Stimulated activated CD4-positive, alpha-beta T cell treated with anti-CD3 and anti-CD28 coated beads, Interleukin-2, amount 100 ng/mL, for 48 hours (primary cell): ENCODE results near the gene ITPR1.

ENCODE experiments used
- DNase-seq, 2 donors: peaks; one replicate each; pipeline ENCODE4 v3.0.0-alpha.2; 2020

Gene ITPR1

DNA sequence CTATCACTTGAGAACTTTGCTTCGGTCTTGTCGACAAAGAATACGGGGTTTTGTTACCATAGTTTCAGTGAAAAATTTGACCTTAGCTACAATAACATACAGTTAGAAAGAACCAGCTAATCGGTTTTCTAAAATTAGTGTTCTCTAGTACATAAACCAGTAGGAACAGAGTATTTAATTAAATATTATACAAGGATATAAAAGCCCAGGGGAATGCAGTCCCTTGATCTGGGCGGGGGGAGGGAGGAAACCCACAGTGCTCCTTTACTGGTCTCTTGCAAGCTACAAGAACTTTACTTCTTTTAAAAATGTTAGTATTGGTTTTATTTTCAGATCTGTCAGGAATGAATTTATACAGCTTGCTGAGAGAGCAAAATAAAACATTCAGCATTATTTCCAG lies 41.8 kb downstream of the ITPR1 start:
- no peak for DNase-seq

DNA sequence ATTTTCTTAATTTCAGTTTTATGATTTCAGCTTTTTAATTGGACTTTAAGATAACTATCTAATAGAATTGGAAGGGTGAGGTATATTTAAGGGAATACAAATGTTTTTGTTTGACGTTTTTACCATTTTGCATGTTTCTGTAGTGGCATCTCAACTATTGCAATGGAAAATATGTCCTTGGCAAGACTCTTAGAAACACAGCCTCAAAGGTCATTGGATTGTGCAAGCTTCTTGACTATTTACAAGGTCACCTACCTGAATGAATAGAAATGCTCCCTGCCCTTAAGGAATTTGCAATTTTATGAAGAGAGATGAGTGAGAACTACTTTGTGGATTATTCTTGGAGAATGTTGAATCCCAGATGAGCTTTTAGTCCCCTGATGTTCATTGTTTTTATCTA lies 43.1 kb downstream of the ITPR1 start:
- DNase-seq: no peak

DNA sequence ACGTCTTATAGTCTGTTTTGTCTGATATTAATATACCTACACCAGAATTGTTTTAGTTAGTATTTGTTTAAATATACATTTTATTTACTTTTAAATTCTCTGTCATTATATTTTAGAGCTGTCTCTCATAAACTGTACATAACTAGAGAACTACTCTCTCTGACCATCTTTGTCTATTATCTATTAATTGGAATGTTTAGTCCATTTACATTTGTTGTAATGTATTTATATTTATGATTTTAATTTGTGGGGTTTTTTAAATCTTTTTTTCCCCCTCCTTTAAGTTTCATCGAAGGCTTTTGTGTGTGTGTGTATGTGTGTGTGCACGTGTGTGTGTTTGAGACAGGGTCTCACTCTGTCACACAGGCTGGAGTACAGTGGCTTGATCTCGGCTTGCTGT lies 47.1 kb downstream of the ITPR1 start:
- no peak for DNase-seq

DNA sequence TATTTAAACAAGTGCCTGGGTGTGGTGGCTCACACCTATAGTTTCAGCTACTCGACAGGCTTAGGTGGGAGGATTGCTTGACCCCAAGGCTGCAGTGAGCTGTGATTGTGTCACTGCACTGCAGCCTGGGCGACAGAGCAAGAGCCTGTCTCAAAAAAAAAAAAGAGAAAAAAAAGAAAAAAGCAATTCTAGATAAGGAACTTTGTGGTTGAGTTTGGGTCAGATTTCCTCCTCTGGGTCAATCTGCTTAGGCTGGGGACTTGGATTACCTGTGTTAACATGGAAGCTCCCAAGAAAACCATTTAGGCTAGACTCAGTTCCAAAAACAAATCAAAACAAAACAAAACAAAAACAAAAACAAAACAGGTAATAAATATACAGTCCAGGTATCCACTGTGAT lies 50.0 kb downstream of the ITPR1 start:
- DNase-seq: no peak

DNA sequence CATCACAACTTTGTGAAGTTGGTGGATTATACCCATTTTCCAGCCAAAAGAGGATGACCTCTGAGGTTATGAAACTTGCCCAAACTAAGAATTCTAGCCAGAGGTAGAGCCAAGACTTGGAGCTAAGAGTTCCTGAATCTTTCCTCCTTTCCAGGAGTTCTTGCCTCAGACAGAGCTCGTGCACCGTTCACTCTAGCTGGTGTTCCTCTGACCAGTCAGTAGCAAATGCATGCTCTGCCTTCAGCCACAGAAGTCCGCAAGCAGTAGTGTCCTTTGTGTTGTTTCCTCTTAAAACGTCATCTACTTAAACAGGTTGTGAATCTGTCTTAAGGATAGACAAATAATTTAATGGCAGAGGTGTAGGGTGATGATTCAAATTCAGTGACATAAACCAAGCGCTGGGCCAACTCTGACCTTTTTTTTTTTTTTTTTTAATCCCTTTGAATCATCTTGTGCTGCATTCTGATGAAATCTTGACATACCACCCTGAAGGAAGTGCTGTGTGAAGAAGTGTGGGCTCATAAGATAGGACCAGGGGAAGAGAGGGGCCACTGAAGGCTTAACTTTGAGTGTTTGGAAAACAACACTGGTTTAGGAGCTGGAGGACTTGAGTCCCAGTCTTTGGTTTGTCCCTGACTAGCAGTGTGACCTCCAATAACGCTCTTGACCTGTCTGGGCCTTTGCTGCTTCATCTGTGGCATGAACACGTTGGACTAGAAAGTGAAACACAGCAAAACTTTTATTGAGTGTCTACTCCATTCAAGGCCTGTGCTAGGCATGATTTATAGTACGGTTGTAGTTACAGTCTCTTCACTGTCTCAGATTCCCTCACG lies 53.4 kb downstream of the ITPR1 start:
- DNase-seq: no peak

DNA sequence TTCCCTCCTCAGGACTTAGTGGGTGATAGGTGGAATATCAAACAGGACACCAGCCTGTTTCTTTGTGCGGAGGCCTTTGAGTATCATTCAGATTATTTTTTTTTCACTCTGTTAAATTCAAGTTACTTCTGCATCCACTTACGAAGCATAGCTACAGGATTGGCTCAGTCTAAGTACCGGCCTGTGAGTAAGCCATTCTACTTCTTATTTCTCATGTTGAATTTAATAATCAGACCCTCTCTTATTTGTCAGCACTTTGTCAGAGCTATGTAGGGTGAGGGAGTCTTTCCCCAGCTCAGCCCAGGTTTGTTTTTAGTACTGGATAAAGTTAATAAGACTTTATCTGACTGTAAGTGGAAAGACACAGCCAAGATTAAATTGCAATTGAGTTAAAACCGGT lies 54.7 kb downstream of the ITPR1 start:
- DNase-seq: no peak

DNA sequence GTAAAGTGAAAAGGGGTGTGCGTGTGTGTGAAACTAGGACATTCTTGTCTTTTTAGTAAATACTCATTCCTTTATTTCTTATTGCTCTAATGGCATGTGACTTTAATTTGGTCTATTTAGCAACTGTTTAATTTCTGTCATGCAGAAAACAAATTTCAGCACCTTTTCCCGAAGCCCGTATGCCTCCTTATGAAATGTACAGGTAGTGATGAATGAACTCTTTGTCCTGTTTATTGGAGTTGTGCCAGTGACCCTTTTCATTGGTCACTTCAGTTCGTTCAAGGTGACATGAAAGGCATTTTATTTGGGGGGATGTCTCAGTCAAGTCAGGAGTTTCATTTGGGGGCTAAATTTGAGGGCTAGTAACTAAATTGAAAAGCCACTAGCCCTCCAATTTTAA lies 55.2 kb downstream of the ITPR1 start:
- no peak for DNase-seq

DNA sequence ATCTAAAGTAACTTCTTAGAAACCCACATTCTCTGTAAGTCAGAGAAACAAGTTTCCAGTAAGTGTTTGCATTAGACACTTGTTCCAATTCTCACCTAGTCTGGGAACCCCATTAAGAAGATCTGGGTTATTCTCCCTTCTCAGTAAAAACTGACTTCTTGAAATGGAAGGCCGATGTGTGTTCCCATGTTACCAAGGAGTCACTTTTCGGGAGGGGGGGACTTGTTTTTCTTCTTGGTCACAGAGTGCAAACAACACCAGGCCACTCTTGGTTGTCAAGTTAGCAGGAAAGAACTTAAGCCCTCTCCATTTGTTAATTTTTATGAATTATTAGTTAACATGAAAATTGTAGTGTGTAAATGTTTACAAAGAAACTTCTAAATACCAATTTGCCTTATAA lies 55.6 kb downstream of the ITPR1 start:
- no peak for DNase-seq

DNA sequence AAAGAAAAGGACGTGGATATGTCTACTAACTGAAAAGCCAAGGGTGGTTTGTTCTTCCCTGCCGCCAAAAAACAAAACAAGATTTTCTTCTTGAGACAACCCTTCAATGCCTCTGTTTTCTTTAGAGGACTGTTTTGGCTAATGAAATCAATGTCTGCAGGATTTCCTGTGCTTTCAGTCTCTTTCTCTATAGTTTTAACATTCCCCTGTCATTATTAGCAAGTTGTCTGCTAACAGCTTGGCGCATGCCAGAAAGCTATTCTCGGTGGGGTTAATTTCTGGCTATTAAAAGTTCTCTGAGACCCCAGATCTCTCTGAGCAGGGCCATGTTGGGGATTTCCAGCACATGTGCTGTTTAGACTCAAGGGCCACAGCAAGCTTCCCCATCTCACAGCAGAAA lies 56.7 kb downstream of the ITPR1 start:
- DNase-seq: no peak

DNA sequence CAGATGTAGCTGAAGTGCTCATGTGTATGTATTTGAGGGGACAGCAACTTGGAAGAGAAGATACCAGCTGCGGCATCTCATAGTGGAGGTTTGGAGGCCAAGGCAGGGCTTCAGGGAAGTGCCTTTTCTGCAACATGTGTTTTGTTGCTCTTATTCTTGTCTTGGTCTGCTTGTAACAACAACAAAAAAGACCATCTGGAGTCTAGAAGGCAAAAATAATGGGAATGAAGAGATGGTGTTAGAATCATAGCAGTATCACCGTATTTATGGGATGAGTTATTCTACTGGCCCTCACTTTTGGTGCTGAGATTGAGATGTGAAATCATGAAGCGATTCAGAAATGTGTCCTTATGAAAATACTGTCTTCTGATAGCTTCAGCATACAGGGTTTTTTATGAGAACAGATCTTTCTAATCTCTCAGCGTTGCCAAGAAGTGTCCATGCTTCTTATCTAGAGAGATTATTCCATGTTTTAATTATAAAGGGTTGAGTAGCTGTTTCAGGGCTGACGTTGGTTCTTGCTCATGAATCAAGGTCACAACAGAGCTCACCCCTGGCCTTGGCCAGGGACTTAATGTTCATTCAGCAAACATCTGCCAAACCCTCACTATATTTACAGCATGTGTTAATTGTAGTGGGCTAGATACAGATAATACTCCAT lies 58.0 kb downstream of the ITPR1 start:
- DNase-seq: no peak

DNA sequence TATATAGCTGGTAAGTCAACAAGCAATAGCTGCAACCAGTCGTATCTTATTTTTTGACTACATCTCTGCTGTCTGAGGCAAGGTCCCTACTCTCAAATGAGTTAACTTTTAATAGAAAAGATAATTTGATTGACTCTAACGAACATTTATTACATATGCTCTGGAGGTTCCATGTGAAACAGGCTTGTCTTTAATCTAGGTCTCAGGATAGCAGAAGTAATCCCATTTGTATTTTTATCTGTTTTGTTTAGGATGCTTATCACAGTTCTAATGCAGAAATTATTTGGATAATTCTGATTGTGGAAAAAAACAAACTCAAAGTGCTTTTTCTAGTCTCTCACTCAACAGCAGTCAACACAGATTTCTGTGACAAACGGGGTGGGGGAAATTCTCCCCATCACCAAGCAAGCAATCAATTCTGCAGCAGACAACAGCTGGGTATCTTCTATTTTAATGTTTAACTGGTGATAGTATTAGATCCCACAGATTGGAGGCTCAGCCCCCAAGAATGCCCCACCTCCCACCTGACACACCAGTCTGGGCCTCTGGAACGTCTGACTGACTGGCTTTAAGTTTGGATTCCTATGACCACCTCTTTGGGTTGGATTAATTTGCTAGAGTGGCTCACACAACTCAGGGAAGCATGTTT lies 58.8 kb downstream of the ITPR1 start:
- no peak for DNase-seq

DNA sequence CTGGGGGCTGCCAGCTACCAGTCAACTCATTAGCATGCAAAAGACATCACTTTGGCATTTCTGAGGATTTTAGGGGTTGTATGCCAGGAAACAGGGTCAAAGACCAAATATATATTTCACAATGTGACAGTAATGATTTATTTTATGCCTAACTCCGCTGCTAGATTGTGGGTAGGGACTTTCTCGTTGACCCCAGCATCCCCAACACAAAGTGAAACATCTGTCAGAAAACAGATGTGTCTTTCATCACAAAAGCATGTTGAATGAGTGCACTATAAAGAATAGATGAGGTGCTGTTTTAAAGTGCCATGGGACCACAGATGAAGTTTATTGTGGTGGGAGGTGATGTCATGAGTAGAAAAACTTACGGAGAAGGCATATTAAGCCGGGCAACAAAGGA lies 59.7 kb downstream of the ITPR1 start:
- no peak for DNase-seq

DNA sequence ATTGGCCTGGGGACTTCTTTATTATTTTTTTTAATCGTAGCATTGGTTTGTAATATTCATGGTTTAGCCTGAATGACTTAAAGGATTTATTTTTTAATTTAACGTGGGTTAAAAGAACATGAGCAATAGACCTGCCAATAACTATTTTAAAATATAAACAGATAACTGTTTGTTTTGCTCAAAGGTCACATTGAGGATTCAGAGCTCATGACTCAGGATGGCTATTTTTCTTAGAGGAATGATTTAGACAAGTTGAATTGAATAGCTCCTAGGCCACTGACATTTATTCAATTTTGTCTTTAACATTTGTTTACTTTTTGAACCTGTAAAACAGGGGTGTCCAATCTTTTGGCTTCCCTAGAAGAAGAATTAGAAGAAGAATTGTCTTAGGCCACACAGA lies 68.5 kb downstream of the ITPR1 start:
- no peak for DNase-seq

DNA sequence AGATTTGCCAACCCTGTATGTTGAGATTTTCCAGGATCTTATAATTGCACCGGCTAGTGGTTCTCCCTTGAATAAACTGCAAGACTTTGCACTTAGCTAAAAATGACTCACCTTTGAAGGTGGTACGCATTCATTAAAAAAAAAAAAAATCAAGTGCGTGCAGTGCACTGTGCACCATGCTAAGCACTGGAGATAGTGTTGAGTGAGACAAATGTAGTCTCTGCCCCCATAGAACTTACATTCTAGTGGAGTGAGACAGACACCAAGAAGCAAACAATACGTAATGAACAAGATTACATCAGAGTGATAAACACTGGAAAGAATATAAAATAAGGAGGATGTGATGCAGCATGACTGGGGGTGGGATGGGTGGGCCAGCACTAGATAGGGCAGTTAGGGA lies 69.4 kb downstream of the ITPR1 start:
- DNase-seq: no peak

DNA sequence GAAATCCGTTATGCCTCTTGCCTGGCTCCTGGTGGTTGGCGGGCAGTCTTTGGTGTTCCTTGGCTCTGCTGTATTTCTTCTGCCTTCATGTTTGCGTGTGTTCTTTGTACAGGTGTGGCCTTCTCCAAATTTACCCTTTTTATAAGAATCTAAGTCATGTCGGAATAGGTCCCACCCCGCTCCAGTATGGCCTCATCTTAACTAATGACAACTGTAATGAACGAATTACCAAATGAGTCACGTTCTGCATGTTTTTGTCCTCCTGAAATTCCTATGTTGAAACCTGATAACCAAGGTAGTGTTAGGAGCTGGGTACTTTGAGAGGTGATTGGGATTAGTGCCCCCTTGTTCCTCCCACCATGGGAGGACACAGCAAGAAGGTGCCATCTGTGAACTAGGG lies 71.1 kb downstream of the ITPR1 start:
- no peak for DNase-seq

DNA sequence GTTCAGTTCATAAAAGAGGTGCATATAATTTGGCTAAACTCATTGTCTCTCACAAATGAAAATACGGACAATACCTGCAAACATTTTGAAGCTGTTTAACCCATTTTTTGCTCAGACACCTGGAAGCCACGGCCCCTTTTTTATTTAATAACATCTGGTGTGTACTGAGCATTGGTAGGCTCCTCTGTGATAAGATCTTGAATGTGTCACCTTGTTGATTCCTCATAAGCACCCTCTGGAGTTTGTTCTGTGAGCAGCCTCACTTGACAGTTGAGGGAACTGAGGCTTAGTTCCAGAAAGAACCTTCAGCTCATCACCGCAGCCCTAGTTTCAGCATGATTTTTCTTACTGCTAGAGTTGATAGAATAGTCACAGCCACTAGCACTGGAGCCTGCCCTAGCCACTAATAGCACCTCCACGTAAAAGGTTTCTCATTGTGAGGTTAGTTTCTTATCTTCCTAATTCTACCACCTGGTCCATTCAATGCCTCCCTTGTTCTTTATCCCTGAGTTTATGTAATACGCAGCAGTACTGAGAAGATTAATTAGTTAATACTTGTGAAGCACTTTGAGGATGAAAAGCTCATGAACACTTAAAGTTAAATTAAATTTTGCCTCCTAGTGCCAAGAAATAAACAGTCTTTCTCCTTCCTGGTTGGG lies 71.9 kb downstream of the ITPR1 start:
- DNase-seq: no peak

DNA sequence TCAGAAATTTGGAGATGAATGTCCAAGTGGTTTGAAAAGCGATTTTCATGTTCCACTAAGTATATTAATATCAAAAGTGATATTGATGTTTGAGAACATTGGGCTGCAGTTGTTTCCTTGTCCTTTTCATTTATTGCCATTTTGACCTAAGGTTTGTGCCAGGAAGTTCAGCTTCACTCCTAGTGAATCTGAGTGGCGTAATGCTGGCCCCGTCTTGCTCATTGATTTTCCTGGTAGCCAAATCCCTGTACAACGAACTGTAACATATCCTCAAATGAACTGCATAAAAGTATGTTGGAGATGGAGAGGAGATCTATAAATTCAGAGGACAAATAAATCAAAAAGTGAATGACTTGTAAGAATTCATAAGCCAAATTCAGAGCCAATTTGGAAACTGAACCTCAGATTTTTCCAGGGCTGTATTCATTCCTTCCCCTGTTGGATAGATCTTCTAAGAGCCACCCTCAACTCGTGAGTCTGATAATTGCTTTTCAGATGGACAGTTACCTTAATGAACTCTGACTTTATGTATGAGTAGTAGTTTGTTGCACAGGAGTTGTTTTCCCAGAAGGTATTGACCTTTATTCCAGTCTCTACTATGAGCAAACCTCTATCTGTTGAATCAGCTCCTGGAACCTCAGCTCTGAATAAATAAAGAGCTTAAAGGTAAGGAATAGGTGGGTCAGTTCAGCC lies 72.8 kb downstream of the ITPR1 start:
- DNase-seq: no peak

DNA sequence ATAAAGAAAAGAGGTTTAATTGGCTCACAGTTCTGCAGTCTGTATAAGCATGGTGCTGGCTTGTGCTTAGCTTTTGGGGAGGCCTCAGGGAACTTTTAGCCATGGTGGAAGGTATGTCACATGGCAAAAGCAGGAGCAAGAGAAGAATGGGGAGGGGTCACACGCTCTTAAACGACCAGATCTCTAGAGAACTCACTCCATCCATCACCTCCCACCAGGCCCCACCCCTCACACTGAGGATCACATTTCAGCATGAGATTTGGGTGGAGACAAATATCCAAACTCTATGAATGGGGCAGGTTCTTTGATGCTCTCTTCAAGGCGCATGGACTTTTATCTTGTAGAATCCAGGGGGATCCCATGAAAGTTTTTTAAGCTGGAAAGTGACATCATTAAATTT lies 75.7 kb downstream of the ITPR1 start:
- DNase-seq: no peak

DNA sequence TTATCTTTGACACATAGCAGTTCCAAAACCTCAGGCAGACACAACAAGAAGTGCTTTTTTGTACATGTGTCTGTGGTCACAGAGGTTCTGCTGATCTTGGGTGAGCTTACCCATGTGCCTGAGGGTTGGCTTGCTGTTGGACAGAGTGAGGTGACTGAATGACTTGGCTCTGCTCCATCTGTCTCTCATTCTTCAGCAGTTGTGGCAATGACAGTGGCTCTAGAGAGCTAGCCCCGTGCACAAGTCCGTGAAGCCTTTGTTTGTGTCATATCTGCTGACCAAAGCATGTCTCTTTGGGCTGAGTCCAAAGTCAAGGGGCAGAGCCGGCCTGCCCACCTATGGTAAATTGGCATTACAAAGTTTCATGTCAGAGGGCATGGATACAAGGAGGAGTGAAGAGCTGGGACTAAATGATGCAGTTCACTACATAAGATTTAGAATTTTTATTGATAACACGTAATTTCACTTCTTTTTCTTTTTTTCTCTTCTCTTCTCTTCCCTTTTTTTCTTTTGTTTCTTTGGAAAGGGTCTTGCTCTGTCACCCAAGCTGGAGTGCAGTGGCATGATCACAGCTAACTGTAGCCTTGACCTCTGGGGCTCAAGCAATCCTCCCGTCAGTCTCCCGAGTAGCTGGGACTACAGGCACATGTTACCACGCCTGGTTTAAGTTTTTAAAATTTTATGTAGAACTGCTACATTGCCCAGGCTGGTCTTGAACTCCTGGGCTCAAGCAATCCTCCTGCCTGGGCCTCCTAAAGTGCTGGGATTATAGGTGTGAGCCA lies 77.9 kb downstream of the ITPR1 start:
- no peak for DNase-seq

DNA sequence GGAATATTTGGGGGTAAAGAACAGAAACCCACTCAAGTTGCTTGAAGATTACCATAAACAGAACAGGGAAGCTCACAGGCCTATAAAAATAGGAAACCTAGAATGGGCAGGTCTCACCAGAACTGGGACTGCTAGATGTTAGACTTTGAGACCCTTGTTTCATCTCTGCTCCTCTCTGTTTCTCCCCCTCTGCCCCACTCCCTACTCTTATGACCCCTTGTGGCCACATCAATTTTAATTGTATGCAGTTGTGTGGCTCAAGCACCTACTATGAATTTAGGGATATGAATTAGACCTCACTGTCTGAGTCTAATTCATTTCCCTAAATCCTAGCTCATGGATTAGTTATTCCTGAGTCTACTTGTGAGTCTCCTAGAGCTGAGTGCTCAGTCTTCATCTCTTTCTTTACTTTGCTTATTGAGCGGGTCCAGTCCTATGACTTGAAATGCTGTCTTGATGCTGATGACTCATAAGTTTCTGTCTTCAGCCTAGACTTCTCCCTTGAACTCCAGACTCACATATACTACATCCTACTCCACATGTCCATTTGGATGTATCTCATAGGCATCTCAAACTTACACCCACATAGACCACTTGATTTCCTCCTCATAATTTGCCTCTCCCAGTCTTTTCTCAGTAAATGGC lies 78.7 kb downstream of the ITPR1 start:
- no peak for DNase-seq

DNA sequence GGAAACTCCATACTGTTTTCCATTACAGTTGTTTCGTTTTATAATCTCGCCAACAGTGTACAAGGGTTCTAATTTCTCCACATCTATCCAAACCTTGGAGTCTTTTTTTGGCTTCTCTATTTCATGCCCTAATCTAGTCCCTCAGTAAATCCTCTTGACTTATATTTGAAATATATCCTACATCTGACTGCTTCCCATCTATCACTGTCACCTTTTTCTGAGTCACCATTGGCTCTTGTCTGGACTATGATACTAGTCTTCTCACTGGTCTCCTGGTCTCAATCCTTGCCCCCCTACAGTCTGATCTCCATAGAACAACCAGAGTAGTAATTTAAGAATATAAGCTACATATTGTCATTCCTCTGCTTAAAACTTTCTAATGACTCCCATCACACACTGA lies 80.0 kb downstream of the ITPR1 start:
- no peak for DNase-seq
